ENCODE data around the gene EPHA5.

The EPHA5 gene

DNA sequence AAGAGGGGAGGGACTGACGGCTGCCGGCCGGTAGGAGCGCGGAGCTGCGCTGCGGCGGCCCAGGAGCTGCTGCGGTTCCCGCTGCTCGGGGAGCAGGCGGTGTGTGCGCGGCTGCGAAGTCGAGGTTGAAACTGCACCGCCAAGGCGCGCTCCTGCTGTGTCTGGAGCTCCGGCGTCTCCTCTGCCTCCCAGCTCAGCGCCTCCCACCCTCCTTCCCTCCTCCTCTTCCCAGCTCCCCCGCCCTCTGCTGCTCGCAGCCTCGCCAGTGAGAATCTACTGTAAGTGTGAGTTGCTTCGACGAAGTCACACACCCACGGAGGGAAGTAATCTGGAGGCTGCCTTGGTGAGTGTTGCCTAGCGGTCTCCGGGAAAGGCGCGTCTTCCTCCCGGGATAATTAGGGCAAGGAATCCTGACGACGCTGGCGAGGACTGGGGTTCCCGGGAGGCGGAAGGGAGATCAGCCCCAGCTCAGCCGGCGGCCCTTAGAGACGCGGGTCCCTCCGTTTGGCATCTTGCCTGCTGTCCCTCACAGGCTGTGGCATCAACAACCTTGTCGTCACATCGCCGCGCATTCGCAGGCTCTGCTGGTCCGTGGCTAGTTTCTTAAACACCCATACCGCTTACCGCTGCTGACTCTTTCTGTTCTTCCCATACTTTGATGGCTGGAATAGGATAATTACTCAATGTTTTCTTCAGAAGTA lies at the start of gene EPHA5:
TSS of gene EPHA5 (minus strand) at position 159 of the 701 bp plus-strand sequence. CDS start 747 bp downstream, outside the sequence.
- peak; percentile 62 for DNase-seq

DNA sequence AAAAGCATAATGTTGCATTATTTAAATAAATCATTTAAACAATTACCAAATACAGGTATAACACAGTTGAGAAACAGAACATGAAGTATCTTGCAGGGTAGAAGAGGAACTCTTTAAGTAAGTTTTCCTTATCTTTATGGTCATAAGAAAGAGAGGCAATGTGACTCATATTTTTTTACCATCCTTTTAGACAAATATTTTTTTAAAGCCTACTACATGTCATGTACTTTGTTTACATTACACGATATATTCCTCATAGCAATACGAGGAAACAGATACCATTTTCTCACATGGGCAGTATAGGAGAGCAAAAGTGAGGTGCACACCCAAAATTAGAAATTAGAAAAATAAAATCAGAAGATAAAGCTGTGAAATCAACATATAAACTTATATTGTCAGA lies 49.3 kb upstream of the EPHA5 start:
- no peak for DNase-seq

DNA sequence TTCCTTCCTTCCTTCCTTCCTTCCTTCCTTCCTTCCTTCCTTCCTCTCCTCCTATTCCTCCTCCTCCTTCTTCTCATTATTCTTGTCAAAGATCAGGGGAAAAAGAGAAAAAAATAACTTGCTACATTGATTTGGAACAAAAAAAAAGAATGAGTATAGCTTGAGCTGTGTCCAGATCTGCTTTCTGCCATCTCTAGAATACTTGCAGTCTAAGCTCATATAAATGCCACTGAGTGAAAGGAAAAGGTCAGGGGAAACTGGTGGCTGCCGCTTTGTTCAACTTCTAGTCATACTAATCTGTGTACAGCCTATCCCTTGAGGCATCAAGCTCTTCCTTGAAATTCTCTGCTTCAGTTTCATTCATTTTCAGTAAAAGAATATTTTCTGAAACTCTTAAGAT lies 28.3 kb upstream of the EPHA5 start:
- DNase-seq = no peak

DNA sequence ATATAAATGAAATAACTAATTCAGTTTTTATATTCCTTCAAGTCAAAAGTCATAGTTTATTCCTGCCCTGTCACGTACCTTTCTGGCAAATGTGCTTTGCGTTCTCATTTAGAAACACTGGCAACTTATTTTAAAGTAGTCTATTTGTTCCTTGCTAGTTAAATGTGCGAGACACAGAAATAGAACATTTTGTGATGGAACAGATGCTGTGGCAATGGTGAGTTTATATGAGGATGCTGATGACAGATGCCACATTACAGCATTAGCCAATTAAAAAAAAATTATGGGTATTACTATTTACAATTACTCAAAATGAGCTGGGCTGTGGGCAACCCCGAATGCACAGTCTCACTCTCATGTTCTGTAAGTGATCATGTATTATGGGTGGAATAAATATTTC lies 26.1 kb upstream of the EPHA5 start:
- peak; percentile 89 for DNase-seq

DNA sequence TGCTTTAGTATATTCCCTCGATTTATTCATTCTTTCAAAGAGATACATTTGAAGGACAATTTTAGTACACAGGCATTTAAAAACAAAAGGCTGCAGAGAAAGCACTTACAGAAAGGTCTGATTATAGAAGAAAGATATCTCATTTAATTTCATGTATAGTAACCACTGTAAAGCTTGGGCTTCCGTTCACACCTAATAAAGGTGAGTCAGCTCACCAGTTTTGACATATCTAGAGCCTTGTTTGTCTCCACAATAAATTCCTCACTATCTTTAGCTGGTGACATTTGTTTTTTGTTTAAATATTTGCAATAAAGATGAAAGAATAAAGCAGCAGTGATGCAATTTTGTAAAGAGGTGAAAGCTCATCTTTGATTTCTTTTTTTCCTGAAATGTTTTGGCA lies 1.1 kb upstream of the EPHA5 start:
- no peak for DNase-seq

DNA sequence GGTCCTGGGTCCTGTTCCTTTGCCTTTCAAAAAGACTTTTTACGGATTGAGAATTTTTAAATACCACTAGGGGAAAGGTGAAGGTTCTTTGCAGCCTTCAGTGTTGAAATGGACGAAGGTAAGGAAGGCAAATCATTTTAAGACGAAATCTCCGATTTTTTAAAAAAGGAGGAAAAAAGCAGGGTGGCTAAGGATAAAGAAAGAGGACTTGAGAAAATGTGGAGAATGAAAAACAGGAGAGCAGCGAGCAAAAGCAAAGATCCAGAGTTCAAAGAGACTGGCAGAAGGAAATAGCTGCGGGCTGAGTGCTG lies 314 bp downstream of the EPHA5 start:
- DNase-seq = no peak

DNA sequence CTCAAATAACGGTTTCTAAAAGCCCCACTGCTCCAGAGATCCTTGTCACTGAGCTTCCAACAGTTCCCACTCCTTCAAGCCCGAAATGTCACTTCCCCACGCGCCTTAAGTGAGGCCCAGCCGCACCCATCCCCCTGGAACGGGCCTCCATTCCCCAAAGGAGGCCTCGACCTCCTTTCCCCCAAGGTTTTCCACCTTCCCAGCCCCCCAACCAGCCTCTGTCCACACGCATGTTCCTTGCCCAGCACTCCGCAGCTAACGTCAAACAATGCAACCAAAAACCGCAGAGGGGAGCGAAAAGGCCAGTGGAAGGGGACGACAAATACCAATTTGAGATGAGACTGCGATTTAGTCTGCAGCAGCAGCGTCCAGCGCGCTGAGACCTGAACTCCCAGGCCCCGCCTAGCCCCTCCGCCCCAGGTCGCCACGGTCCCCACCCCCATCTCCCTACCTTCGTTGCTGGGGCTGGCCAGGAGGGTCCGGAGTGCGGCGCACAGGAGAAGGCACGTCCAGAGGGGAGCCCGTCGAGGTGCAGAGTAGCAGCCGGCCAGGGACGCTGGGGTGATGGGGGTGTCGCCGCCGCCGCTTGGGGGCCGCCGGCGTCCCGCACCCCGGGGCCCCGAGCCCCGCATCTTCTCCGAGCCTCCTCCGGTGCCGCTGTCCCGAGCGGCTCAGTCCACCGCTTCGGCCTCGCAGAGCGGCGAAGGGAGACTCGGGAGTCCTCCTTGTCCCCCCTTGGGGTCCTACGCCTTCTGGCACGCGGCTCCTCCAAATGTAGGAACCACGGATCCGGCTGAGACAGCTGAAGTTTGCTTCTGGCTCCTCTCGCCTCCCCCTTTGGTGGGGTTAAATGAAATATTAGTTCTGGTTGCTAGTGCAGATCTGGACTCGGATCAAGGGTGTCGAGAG lies 924 bp downstream of the EPHA5 start:
- no peak for DNase-seq

DNA sequence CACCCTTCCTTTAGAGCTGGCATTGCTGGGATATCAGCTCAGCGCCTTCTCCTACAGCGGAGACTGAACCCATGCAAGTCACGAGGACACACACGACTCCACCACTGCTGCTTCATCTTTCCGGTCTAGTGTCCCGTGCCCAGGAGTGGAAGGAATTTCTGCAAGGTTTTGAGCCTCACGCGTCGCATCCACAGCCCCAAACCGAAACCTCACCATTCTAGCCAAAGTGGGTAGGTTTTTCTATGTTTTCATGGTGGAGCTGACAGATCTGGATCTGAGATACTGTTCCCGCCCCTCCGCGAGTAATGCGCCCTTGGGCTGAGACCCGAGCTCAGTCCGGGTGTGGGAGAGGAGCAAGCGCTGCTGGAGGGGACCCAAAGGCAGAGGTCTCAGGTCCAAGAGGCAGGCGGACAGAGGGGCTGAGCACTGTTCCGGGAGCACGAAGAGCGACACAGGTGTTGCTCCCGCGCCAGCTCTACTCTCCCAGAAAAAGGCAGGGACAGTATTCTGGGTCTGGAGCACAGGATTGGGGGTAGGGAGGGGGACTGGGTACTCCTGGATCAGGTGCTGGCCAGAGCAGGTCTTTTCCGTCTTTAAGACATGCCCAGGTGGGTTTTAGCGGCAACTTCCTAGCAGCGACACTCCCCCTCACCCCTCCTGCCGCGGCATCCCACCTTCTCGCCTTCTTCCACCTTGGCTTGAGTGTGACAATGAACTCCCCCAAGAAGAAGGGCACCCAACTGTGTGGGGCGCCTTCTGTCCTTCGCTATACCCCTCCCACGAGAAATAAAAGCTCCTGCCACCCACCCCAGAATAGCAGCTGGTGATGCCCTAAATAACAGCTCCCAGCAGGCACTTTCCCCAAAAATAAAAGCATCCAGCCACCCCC lies 1.8 kb downstream of the EPHA5 start:
- DNase-seq = peak; percentile 31

DNA sequence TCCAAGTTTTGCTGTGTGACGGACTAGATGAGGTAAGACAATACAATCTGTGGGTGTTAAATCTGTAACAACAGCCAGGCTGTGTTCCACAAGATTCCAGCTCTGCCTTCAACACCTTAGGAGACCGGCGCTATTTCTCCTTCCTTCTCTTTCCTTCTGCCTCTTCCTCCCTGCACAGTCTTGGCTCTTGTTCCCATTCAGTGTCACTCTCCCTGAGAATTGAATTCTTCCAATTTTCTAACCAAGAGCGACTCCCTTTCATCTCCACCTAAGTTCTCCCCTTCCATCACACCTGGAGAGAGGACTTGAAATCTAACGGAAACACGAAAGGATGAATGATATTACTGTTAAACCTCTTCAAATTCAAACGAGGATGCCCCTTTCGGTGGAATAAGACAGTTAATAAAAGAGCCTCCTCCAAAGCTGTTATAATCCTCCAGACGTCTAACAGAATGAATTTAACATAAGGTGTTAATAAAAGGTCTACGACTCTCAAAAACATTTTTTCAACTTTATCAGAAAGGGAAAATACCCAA lies 2.7 kb downstream of the EPHA5 start:
- no peak for DNase-seq

DNA sequence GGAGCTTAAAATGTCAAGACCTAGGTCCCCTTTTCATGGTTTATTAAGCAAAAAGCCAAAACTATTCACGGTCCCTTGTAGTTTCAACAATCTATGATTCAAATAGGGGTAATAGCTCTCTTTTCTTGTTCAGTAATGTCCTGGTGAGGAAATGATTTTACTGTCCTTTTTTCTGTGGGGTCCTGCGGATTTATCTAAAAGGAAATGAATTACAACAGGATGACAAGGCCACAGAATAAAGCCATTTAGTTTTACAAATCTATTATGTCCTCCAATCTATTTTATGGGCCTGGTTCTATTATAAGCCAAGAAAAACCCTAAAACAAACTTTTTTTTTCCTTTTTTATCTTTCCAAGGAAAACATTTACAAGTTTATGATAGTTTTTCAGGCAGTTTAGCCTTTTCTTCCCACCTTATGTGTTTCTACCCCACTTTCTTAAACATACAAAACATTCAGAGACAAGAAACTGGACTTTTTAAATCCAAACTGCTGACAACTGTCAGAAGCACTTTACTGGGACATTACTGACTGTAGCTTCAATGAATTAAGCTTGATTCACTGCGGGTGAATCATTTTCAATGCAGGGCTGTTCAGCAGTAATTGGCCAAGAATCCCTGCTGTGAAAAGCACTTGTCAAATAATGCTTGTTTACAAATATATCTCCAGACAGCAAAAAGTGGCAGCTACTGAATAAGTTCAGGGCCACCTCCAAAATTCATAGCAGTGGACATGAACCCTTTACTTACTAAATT lies 4.3 kb downstream of the EPHA5 start:
- peak; percentile 52 for DNase-seq

DNA sequence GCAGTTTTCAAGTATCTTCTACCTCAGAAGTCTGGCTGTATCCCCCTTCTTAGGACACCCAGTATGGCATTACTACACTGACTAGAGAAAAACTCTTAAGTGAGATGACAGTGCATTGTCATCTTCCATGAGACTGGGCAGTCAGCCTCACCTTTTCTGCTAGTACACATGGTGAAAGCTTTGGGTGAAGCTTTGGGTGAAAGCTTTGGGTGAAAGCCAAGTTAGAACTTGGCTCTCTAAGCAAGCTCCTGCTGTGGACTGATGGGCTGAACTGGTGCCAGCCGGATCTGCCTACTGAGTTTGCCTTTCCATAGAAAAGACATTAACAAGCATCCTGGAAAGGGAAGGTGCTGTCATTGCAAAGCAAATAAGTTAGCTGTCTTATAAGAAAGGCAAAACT lies 8.8 kb downstream of the EPHA5 start:
- peak; percentile 83 for DNase-seq

DNA sequence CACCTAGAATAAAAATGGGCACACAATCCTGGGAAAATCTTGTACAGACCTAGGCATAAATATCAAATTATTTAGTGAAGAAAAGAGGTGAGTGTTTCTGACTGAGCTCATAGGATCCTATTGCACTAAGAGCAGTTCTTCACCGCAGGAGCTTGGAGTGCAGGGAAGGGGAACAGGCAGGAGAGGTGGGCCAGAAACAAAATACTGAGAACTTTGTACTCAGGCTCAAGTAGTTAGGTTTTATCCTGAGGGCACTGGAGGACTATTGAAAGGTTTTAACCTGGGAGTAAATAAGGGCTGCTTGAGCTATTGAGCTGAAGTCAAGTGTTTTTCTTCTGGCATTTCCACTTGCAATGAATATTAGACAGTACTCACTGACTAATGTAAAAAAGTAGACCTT lies 12.2 kb downstream of the EPHA5 start:
- DNase-seq = no peak

DNA sequence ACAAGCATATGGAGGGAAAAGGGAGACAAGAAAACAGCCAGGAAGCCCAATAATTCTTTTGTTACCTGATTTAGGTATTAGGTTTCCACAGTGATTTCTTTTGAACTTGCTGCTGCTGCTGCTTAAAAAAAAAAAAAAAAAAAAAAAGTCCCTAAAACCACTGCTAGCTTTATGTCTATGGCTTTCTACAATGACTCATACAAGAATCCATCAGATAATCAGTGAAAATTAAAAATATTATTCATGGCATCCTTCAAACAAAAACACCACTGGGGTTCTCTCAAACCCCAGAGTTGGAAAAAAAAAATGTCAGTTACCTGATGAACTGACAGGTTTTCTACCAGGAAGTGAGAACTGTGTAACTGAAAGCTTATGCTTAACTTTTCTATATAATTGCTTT lies 14.3 kb downstream of the EPHA5 start:
- DNase-seq = no peak

DNA sequence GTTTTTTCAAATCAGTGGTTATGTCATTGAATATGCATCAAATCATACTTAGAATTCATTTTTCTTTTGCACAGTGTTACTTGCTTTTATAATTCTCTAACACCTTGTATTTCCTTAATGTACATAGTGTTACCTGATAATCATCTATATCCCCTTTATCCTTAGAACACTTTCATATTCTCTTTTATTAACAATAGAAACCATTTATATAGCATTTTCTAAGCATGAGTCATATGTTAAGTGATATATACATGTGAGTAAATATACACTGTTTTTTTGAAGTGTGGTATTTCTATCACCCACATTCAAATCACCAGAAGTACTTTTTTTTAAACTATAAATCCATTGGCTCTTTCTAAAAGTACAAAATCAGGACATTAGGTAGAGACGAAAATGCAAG lies 15.3 kb downstream of the EPHA5 start:
- no peak for DNase-seq

DNA sequence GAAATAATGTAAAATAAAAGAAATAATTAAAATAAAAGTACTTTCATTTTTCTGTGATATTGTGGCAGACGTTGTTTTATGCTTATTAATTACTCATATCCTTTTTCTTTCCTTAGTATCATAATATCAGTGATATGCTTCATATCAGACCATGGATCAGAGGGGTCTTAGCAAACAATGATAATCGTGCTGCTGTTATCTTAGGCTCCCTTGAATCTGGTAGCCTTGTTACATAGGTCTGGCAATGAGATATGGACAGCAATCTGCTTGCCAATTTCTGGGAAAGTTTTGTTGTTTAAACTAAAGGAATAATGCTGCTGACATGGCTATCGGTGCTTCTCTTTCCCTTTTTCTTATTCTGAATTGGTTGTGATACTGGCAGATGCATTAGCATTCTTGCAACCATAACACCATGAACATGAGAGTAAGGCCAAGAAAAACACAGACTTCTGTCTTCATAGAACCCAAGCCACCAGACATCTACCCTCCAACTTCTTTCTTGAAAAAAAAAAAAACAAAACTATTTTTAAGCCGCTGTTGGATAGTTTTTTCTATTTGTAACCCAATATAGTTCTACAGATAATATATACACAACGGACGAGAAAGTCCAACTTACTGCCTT lies 16.4 kb downstream of the EPHA5 start:
- DNase-seq = no peak

DNA sequence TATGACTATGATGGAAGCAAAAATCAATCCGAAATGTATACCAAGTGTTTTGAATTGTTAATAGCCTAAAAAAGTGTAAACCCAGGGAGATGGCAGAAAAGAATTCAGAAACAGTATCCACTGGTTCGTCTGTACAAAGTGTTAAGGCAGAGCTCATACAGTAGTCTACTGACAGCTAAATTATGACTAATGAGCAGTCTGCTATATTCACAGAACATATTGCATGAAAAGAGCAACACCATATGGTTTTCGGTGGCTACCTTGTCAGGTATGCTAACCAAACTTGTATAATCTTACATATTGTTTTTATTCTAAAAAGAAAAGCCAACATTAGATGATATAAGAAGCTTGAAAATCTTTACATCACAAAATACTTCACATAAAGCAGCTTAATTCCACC lies 18.5 kb downstream of the EPHA5 start:
- peak; percentile 56 for DNase-seq

DNA sequence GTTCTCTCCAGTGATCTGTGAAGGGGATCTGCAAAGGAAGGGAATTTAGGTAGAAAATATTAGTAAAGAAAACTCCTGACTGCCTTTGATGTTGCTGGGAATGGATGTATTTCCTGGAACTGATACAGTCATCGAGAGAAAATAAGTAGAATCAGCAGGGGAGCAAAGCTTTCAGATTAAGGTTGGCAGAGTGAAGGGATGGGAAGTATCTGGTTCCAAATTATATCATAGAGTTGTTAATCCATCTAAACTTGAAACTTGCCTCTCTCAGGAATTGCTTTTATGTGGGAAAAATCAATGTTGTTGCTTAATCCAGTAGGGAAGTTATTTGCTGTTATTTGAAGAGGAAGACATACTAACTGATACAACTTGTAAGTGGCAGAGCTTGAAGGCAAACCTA lies 19.3 kb downstream of the EPHA5 start:
- DNase-seq = no peak

DNA sequence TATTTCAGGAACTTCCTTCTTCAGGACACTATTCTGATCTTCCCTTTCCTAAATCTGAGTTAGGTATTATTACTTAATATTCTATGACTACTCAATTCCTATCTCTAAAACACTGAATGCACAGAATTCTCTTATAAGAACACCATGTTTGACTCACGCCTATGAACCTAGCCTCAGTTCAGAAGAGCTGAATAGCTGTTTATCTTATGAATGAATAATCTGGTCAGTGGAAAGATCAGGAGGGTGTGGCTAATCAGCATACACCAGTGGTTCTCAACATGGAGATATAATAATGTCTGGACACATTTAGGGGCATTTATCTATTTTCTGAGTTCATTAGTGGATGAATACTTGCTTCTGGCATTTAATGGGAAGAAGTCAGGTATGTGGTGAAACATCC lies 24.2 kb downstream of the EPHA5 start:
- no peak for DNase-seq

DNA sequence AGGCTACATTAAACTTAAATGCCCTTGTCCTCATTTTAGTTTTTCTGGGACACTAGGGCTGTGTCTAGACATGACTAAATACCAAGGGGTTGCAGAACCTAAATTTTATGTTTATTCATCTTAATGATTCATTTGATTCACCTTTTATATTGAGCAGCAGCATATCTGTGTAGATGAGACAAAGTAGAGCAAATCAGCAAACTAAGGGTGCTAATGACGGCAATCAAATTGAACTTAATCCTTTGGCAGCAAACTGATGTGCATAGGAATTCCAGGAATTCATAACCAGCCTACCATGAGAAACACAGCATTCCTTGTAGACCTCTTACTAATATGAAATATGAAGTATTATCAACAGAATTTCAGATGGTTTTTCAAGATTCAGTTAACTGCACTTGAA lies 25.1 kb downstream of the EPHA5 start:
- DNase-seq = no peak

DNA sequence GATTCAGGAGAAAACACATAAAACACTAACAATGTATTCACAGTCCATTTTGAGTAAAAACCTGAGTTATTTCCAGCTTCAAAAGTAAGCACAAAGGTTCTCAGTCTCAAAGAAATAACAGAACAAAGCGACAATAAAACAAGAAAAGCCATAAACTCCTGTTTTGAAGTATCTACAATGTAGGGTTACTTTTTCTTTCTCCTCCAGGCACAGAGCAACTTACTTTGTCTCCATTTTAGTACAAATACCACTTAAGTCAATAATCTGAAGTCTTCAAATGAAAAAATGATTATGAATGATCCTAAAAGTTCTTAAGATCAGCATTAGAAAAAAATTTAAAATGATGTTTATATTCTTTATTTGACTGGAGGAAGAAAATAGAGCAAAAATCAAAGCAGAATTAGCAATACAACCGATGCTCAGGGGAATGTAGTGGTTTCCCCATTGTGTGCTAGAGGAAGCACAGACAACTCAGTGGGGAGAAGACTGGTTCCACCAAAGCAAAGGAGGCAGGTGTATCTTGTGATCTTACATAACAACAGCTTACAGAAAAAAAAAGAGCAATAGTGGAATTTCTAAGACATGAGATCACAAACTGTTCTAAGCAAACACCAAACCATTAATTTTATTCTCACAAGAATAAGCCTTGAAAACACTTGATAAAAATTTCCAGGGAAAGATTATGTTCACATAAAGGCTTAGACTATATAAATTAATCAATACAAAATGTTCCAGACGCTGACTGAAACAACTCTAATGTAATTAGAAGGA lies 35.1 kb downstream of the EPHA5 start:
- no peak for DNase-seq

DNA sequence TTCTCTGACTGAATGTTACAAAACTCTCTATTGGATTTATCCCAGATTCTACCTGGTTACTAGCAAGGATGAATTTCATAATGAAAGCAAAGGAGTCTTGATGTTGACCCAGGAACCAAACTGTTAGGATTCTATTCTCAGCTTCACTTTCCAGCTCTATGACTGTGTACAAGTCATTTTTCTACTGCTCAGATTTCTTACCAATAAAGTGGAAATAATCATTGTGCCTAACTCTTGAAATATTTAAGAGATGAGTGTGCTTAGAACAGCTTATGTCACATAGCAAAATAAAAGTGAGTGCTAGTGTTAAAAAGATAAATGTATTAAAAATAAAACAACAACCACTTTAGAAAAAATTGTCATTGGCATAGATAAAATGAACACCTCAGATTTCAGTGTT lies 45.6 kb downstream of the EPHA5 start:
- no peak for DNase-seq

All from NCI-H1694 (cell line).